Karpas-422 (cell line): ENCODE measurements around the gene LIPC. TPM values are rescaled to one million over a fixed set of nuclear protein-coding genes. Genes with fewer than 3 reads are reported as not detected.

ENCODE experiments used
- DNase-seq: peaks from one replicate; pipeline ENCODE4 v3.0.0-alpha.2; 2015
- H2AFZ ChIP-seq: fragments of 200-600 bp; sonication (generic); 2 replicates; pipeline ENCODE4 v1.6.1; 2014; ENCODE audit warnings: antibody characterized with exemption, low read length, mixed read lengths
- H3K27ac ChIP-seq: fragments of 200-600 bp; sonication (generic); 2 replicates; pipeline ENCODE4 v1.5.1; 2014; ENCODE audit warnings: mild to moderate bottlenecking, low read length, moderate library complexity
- H3K27me3 ChIP-seq: fragments of 200-600 bp; sonication (generic); 2 replicates; pipeline ENCODE4 v1.6.1; 2014; ENCODE audit warnings: low read length, mixed read lengths
- H3K36me3 ChIP-seq: fragments of 200-600 bp; sonication (generic); 2 replicates; pipeline ENCODE4 v1.6.1; 2014; ENCODE audit warnings: low read length, mixed read lengths; ENCODE audit not compliant: insufficient read depth
- H3K4me1 ChIP-seq: fragments of 200-600 bp; sonication (generic); 2 replicates; pipeline ENCODE4 v1.6.1; 2014; ENCODE audit warnings: mild to moderate bottlenecking, low read length, mixed read lengths
- H3K4me2 ChIP-seq: fragments of 200-600 bp; sonication (generic); 2 replicates; pipeline ENCODE4 v1.6.1; 2014; ENCODE audit warnings: low read length, low read depth, mild to moderate bottlenecking; ENCODE audit not compliant: poor library complexity, severe bottlenecking
- H3K4me3 ChIP-seq: fragments of 200-600 bp; sonication (generic); 2 replicates; pipeline ENCODE4 v1.5.1; 2014; ENCODE audit warnings: mild to moderate bottlenecking, antibody characterized with exemption, low read length, mixed read lengths
- H3K79me2 ChIP-seq: fragments of 200-600 bp; sonication (generic); 2 replicates; pipeline ENCODE4 v1.6.1; 2014; ENCODE audit warnings: mild to moderate bottlenecking, low read length, mixed read lengths
- H3K9ac ChIP-seq: fragments of 200-600 bp; sonication (generic); 2 replicates; pipeline ENCODE4 v1.6.0; 2014; ENCODE audit warnings: low read length
- H3K9me2 ChIP-seq: fragments of 200-600 bp; sonication (generic), shearing (Covaris generic); replicated peaks from 2 replicates; pipeline ENCODE4 v1.6.0; 2014; ENCODE audit warnings: mild to moderate bottlenecking, low read length, moderate library complexity; ENCODE audit not compliant: insufficient read depth
- H3K9me3 ChIP-seq: fragments of 300-700, 200-600 bp; sonication (generic); 2 replicates; pipeline ENCODE4 v1.6.1; 2014; ENCODE audit warnings: low read length, mixed read lengths
- H4K20me1 ChIP-seq: fragments of 200-600 bp; sonication (generic); 2 replicates; pipeline ENCODE4 v1.6.1; 2014; ENCODE audit warnings: mild to moderate bottlenecking, antibody characterized with exemption, low read length, low read depth; ENCODE audit not compliant: insufficient read depth
- total RNA-seq: library from RNA; depleted of rRNA; stranded (reverse); fragments of >200 nt; shearing (Covaris generic); gene quantifications from 2 replicates; pipeline ENCODE4 v1.2.3, GENCODE V29; 2014; ENCODE audit warnings: low replicate concordance

The LIPC gene
- total RNA-seq, 1 experiment from 2014 or later: not detected

DNA sequence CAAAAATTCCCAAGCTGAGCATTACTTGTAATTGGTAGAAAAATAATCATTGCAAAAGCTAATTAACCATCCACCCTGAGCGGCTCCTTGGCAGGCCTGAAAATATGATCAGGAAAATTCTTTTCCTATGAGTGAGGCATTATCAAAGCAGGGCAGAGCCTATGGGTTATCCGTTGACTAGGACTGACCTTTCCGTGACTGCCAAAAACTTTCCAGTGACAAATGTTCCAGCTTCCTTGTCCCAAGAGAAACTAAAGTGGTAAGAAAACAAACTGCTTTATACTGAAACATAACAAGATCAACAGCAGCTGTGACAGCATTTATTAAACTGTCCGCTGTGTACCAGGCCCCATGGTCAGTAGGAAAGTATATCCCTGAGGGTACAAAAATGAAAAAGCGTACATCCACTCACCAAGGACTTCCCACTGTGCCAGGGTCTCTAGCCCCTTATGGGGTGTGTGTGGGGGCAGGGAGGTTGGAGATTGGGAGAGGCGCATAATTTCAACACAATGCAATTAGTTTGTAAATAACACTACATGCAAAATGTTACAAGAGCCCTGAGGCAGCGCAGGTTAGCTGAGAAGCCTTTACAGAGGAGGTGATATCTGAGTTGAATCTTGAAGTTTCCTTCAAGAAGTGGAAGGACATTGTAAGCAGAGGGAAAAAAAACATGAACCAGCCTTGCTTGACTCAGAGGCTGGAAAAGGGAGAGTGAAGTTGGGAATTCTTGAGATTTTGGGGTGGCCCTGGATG, 8.5 kb downstream of the LIPC start:
- no peak overlapping the region for H3K4me2 ChIP-seq
- H3K4me3 ChIP-seq: no peak overlapping the region
- H3K4me1 ChIP-seq: no peaks in the 10 kb centered on the region
- no peak overlapping the region for H2AFZ ChIP-seq
- no peaks in the 10 kb centered on the region for H3K9me3 ChIP-seq
- H4K20me1 ChIP-seq: no peaks in the 10 kb centered on the region
- no peak for DNase-seq
- H3K9me2 ChIP-seq: no peaks in the 10 kb centered on the region
- no peak overlapping the region for H3K9ac ChIP-seq
- H3K36me3 ChIP-seq: no peaks in the 10 kb centered on the region
- H3K27me3 ChIP-seq: no peaks in the 10 kb centered on the region
- no peak overlapping the region for H3K27ac ChIP-seq
- no peaks in the 10 kb centered on the region for H3K79me2 ChIP-seq

DNA sequence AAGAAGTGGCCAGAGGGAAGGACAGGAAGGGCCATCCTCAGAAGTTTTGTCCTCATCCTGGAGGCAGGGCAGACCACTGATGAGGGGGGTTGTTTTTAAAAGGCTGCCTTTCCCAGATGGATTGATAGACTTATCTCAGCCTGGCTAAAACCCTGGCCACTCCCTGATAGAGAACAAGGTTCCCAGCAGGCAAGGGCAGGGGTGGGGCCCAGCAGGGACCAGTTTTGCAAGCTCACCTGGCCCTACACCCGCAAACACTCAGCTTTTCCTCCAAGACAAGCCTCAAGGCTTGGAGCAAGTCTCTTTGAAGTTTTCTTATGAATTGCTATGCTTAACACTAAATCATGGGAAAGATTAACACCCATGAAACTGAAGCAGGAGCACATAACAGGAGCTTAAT, 9.1 kb downstream of the LIPC start:
- Histone ChIP-seq H2AFZ (no peak overlapping the region), H3K36me3 (no peaks in the 10 kb centered on the region), H3K27me3 (no peaks in the 10 kb centered on the region), H3K4me1 (no peaks in the 10 kb centered on the region), H3K4me2 (no peak overlapping the region), H3K9me3 (no peaks in the 10 kb centered on the region), H3K27ac (no peak overlapping the region), H3K4me3 (no peak overlapping the region), H3K9me2 (no peaks in the 10 kb centered on the region), H4K20me1 (no peaks in the 10 kb centered on the region), H3K9ac (no peak overlapping the region), H3K79me2 (no peaks in the 10 kb centered on the region)
- DNase-seq: no peak

DNA sequence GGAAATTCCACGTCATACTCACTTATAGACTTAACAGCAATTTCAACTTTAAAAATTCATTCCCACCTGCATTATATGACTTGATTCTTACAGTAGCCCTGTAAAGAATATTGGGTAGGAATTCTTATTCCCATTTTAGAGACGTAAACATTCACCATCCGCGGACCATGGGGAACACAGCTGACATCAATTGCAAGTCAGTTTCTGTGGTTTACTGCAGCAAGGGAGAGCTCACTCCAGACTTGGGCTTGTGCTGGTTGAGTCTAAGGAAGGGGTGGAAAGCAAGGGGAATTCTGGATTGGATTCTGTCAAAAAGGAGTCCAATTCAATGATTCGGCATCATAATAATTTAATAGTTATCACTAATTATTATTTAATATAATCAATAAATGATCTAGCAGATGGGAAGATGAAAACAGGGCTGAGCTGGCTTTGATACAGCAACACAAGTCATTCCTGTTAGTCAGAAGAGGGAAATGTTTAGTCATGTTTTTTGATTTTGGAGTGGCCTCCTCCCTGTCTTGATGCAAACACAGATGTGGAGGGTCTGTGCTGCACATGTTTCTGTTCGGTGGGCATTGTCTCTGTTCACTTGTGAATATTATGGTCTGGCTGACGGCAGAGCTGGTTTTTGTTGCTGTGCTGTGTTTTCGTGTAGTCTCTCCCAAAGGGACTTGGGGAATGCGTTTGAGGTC, 9.7 kb downstream of the LIPC start:
- no peaks in the 10 kb centered on the region for H3K27me3 ChIP-seq
- H3K9ac ChIP-seq: no peak overlapping the region
- H3K36me3 ChIP-seq: no peaks in the 10 kb centered on the region
- H3K9me3 ChIP-seq: no peaks in the 10 kb centered on the region
- H2AFZ ChIP-seq: no peak overlapping the region
- H3K9me2 ChIP-seq: no peaks in the 10 kb centered on the region
- no peaks in the 10 kb centered on the region for H3K4me1 ChIP-seq
- no peak overlapping the region for H3K4me2 ChIP-seq
- no peak overlapping the region for H3K27ac ChIP-seq
- H4K20me1 ChIP-seq: no peaks in the 10 kb centered on the region
- no peaks in the 10 kb centered on the region for H3K79me2 ChIP-seq
- no peak overlapping the region for H3K4me3 ChIP-seq
- DNase-seq: no peak

GRCh38 chr15:58442122-58442521, 10.3 kb downstream of the LIPC start:
- H3K4me1 ChIP-seq: no peaks in the 10 kb centered on the region
- H4K20me1 ChIP-seq: no peaks in the 10 kb centered on the region
- no peak overlapping the region for H3K4me2 ChIP-seq
- no peak overlapping the region for H3K9ac ChIP-seq
- H3K27ac ChIP-seq: no peak overlapping the region
- no peak overlapping the region for H3K4me3 ChIP-seq
- H2AFZ ChIP-seq: no peak overlapping the region
- DNase-seq: no peak
- no peaks in the 10 kb centered on the region for H3K79me2 ChIP-seq
- H3K27me3 ChIP-seq: no peaks in the 10 kb centered on the region
- H3K36me3 ChIP-seq: no peaks in the 10 kb centered on the region
- no peaks in the 10 kb centered on the region for H3K9me2 ChIP-seq
- no peaks in the 10 kb centered on the region for H3K9me3 ChIP-seq

DNA sequence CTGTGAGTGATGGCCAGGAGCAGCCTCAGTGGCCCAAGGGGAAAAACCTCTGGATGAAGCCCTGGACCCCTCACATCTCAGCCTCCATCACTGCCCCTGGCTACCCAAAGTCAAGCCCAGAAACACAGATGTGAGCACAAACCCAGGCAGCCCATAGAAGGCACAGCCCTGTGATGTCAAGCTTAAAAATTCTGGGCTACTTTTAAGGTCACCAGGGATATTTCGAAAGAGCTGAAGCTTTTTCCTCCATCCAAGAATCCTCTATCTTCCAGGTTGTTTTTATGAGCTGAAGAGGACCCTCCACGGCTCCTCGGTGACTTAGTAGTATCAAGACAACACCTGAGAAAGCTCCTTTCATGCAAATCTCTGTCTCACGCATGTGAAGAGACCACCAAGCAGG, 11.5 kb downstream of the LIPC start:
- H3K9me3 ChIP-seq: no peaks in the 10 kb centered on the region
- H3K79me2 ChIP-seq: no peaks in the 10 kb centered on the region
- no peak overlapping the region for H2AFZ ChIP-seq
- H3K9ac ChIP-seq: no peak overlapping the region
- no peaks in the 10 kb centered on the region for H3K36me3 ChIP-seq
- no peaks in the 10 kb centered on the region for H3K9me2 ChIP-seq
- no peaks in the 10 kb centered on the region for H3K27me3 ChIP-seq
- H3K27ac ChIP-seq: no peak overlapping the region
- no peak for DNase-seq
- H3K4me1 ChIP-seq: no peaks in the 10 kb centered on the region
- no peak overlapping the region for H3K4me3 ChIP-seq
- no peak overlapping the region for H3K4me2 ChIP-seq
- H4K20me1 ChIP-seq: no peaks in the 10 kb centered on the region

DNA sequence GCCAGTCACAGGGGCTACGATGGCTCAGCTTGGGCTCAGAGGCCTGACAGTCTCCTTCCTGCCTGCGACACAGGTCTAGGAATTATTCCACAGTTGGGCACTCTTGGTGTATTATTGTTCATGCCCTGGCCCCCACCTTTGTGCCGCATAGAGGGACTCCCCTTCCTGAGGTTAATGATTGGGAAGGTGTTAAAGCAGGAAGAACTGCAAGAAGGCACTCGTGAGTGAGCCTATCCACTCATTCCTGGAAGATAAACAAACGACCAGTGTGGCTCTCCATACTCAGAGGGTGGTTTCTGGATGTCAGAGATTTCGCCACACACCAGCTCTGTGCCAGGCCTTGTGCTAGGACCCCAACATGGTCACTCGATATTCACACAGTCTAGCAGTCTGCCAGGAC, 12.3 kb downstream of the LIPC start:
- Histone ChIP-seq H3K9me2 (no peaks in the 10 kb centered on the region), H4K20me1 (no peaks in the 10 kb centered on the region), H3K9me3 (no peaks in the 10 kb centered on the region), H3K27ac (no peak overlapping the region), H3K4me1 (no peaks in the 10 kb centered on the region), H2AFZ (no peak overlapping the region), H3K79me2 (no peaks in the 10 kb centered on the region), H3K27me3 (no peaks in the 10 kb centered on the region), H3K9ac (no peak overlapping the region), H3K36me3 (no peaks in the 10 kb centered on the region), H3K4me2 (no peak overlapping the region), H3K4me3 (no peak overlapping the region)
- no peak for DNase-seq

- H3K27me3 ChIP-seq: no peaks in the 10 kb centered on the region
- no peaks in the 10 kb centered on the region for H3K9me3 ChIP-seq
- DNase-seq: no peak
- H3K9me2 ChIP-seq: no peaks in the 10 kb centered on the region
- no peaks in the 10 kb centered on the region for H3K36me3 ChIP-seq
- no peaks in the 10 kb centered on the region for H4K20me1 ChIP-seq
- H3K79me2 ChIP-seq: no peaks in the 10 kb centered on the region
- no peak overlapping the region for H3K4me3 ChIP-seq
- H3K4me1 ChIP-seq: no peaks in the 10 kb centered on the region
- H3K4me2 ChIP-seq: no peak overlapping the region
- H3K9ac ChIP-seq: no peak overlapping the region
- no peak overlapping the region for H2AFZ ChIP-seq
- H3K27ac ChIP-seq: no peak overlapping the region
Measured at GRCh38 chr15:58444658-58445332, 13.0 kb downstream of the LIPC start.

DNA sequence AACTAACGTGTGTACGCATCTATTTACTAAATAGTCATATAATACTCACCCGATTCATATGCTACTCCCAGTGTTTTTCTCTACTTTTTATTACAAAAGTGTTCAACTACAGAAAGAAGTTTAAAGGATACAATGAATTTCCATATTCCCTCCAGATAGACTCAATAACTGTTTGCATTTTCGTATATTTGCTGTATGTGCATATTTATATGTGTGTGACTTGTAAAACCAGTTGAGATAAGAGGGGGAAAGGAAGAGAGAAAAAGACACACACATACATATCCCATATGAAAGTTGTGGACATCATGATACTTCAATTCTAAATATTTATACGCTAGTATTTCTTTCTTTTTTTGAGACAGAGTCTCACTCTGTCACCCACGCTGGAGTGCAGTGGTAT, 14.1 kb downstream of the LIPC start:
- Histone ChIP-seq H3K27me3 (no peaks in the 10 kb centered on the region), H3K4me1 (no peaks in the 10 kb centered on the region), H3K27ac (no peak overlapping the region), H4K20me1 (no peaks in the 10 kb centered on the region), H3K9ac (no peak overlapping the region), H3K9me2 (no peaks in the 10 kb centered on the region), H3K4me2 (no peak overlapping the region), H3K36me3 (no peaks in the 10 kb centered on the region), H3K79me2 (no peaks in the 10 kb centered on the region), H3K4me3 (no peak overlapping the region), H3K9me3 (no peaks in the 10 kb centered on the region), H2AFZ (no peak overlapping the region)
- no peak for DNase-seq
